ENCODE measurements around the gene LMO4. TPM values are rescaled to one million over a fixed set of nuclear protein-coding genes. Genes with fewer than 3 reads are reported as not detected.

Gene LMO4
- total RNA-seq, 1 donor from 2014 or later, result 35.1 TPM

DNA sequence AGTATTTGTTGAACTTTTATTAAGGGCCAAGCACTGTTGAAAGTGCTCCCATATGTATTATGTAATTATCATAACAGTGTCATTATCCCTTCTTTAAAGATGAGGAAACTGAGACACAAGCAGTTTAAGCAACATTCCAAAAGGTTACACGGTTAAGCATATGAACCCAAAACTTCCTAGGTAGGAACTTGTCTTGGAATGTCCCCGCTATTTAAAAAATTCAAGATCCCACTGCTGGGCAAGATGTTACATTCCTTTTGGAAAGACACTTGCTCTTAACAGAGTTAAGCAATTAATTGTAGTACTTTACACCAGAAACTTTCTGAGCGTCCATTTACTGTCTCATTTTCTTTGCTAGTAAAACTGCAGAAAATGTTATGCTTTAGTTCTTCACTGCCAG is 15.6 kb downstream of the LMO4 start:
- TF ChIP-seq, protein P1, sequence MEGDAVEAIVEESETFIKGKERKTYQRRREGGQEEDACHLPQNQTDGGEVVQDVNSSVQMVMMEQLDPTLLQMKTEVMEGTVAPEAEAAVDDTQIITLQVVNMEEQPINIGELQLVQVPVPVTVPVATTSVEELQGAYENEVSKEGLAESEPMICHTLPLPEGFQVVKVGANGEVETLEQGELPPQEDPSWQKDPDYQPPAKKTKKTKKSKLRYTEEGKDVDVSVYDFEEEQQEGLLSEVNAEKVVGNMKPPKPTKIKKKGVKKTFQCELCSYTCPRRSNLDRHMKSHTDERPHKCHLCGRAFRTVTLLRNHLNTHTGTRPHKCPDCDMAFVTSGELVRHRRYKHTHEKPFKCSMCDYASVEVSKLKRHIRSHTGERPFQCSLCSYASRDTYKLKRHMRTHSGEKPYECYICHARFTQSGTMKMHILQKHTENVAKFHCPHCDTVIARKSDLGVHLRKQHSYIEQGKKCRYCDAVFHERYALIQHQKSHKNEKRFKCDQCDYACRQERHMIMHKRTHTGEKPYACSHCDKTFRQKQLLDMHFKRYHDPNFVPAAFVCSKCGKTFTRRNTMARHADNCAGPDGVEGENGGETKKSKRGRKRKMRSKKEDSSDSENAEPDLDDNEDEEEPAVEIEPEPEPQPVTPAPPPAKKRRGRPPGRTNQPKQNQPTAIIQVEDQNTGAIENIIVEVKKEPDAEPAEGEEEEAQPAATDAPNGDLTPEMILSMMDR (IDR thresholded peaks at IDR 0.05; ENCODE audit: borderline replicate concordance), result no peak
- Histone ChIP-seq H3K9me3 (replicated peaks) (no peaks in the 10 kb centered on the region), H3K27me3 (ENCODE audit: low read depth) (no peaks in the 10 kb centered on the region), H3K4me3 (no peak overlapping the region), H3K27ac (replicated peaks) (no peak overlapping the region), H3K36me3 (peaks cover 76% of the 10 kb centered on the region), H3K4me1 (peaks cover 14% of the 10 kb centered on the region)
- intact Hi-C loops (cut with micrococcal nuclease), result no loop called here
- DNase-seq, result no peak

DNA sequence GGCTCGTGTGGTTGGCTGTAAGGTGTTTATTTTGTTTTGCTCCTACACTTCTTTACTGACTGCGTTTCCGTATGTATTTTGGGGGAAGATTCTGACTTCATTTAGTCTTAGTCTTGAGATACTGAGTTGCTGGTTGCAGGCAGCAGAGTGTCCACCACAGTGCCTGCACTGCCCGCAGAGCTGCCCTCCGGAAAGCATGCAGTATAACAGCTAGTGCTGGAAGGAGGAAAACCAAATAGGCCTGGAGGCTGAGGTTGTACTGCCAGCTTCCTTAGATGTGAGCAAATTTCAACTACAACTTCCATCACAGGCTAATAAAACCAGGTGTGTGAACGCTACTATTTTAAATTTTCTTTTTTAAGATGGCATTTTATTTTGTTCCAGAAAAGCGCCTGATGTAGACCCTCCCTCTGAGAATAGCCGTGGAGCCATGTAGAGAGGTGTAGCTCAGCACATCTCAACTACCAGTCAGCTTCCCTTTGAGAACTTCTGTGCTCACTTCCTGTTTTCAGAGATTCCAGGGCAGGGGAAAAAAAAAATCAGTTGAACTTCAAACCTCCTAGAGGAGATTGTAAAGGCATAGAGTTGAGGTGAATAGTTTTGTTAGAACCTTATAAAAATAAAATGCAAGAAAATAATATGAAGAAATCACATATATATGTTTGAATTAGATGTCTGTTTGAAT is 17.6 kb downstream of the LMO4 start:
- H3K4me3 ChIP-seq, result no peak overlapping the region
- H3K36me3 ChIP-seq, result peaks cover 56% of the 10 kb centered on the region
- H3K9me3 ChIP-seq (replicated peaks), result no peaks in the 10 kb centered on the region
- H3K4me1 ChIP-seq, result peaks cover 14% of the 10 kb centered on the region
- peak overlapping the region; percentile 17 for H3K27ac ChIP-seq (replicated peaks)
- intact Hi-C loops (cut with micrococcal nuclease), result no loop called here
- DNase-seq, result no peak
- no peaks in the 10 kb centered on the region for H3K27me3 ChIP-seq (ENCODE audit: low read depth)
- TF ChIP-seq, protein P1 (IDR thresholded peaks at IDR 0.05; ENCODE audit: borderline replicate concordance), result no peak

DNA sequence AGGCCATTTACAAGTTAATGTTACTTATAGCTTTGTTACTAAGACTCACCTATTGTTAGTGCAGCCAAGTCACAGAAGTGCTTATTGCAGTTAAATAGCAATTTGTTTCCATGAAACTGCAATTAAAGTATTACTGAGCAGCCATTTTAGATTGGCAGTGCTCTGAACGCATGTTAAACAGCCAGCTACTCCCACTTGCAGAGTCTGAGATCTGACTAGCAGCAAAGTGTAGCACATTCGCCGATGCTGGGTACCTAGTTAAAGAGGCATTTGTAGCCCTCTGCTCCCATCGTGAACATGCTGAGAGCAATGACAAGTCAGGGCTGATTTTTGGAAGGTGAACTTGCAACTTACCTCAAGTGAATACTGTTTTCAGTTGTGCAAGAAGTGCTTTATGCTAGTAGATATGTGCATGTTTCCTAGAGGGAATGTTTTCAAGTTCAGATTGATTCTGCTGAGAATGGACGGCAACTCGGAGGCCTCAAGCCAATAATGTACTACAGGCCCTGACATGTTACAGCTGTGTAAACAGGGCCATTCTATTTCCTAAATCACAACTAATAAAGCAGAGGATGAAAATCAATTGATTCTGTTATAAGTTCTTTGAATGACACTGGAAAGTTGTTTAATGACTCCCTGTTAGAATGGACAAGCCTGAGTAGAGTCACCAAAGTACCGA is 19.8 kb downstream of the LMO4 start:
- Histone ChIP-seq H3K4me3 (no peak overlapping the region), H3K4me1 (peaks cover 14% of the 10 kb centered on the region), H3K27ac (replicated peaks) (peak overlapping the region; percentile 9), H3K27me3 (ENCODE audit: low read depth) (no peaks in the 10 kb centered on the region), H3K36me3 (peaks cover 35% of the 10 kb centered on the region), H3K9me3 (replicated peaks) (no peaks in the 10 kb centered on the region)
- no peak for DNase-seq
- intact Hi-C loops (cut with micrococcal nuclease), result no loop called here
- TF ChIP-seq, protein P1 (IDR thresholded peaks at IDR 0.05; ENCODE audit: borderline replicate concordance), result no peak

DNA sequence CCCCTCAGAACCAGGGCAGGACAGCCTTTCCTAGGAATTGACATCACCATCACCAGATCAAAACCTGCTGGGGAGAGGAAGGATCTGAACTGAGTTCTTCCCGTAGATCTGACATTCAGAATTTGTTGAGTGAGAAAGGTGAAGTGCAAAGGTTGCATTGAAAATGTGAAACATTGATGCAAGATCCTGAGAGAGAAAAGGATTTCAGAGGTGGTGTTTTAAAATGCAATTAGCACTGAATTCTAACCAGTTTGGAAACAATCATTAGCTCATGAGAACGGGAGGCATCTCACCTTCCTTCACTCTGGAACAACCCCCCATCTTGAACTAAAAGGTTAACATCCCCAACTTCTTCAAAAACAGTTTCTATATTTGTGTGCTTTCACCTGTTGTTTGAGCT is 20.4 kb downstream of the LMO4 start:
- Histone ChIP-seq H3K9me3 (replicated peaks) (no peaks in the 10 kb centered on the region), H3K4me3 (no peak overlapping the region), H3K36me3 (peaks cover 29% of the 10 kb centered on the region), H3K27me3 (ENCODE audit: low read depth) (no peaks in the 10 kb centered on the region), H3K4me1 (peaks cover 14% of the 10 kb centered on the region), H3K27ac (replicated peaks) (no peak overlapping the region)
- intact Hi-C loops (cut with micrococcal nuclease), result no loop called here
- TF ChIP-seq, protein P1 (IDR thresholded peaks at IDR 0.05; ENCODE audit: borderline replicate concordance), result no peak
- no peak for DNase-seq

DNA sequence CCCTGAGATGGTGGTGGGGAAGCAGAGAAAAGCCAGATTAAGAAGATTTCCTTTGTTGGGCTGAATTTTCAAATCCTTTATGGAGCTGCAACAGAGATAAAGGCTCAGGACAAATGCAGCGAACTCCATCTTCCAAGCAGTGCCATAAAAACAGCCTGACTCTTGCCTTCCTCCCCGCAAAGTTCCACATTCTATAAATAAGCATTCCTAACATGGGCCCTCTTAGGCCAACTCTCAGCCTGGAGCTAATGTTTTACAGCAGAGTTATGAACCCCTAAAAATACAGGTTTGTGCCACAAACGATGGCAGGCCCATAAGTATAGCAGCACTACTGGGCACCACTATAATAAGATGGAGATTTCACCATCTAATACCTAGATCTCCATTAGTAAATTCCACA is 27.2 kb downstream of the LMO4 start:
- intact Hi-C loops (cut with micrococcal nuclease), result no loop called here
- H3K27ac ChIP-seq (replicated peaks), result no peak overlapping the region
- H3K4me1 ChIP-seq, result peaks cover 8% of the 10 kb centered on the region
- H3K27me3 ChIP-seq (ENCODE audit: low read depth), result no peaks in the 10 kb centered on the region
- H3K4me3 ChIP-seq, result no peak overlapping the region
- H3K9me3 ChIP-seq (replicated peaks), result peaks cover 2% of the 10 kb centered on the region
- no peaks in the 10 kb centered on the region for H3K36me3 ChIP-seq
- TF ChIP-seq, protein P1 (IDR thresholded peaks at IDR 0.05; ENCODE audit: borderline replicate concordance), result no peak
- no peak for DNase-seq

Measured in left ventricle myocardium inferior (tissue), 1 donor.